Left colon (tissue), 2 donors: Measurements from ENCODE around the gene C1QB. TPM values are rescaled to one million over a fixed set of nuclear protein-coding genes. Genes with fewer than 3 reads are reported as not detected.

Experiments used
- ATAC-seq: fragments of 200-7000 bp; cut with Tn5 transposase; one replicate; pipeline ENCODE4 v1.9.1; 2020; ENCODE audit warnings: mild to moderate bottlenecking, moderate library complexity
- DNase-seq, 2 donors: peaks; one replicate each; pipeline ENCODE4 v3.0.0-alpha.2; 2020
- intact Hi-C, 2 donors: fragments of 100-400 bp; cut with DNase I in 1 of 2; cut with micrococcal nuclease in 1 of 2; formaldehyde crosslinking; loops; one replicate each; pipeline versions ENCODE4 v1.11.2 to v1.14.0; 2022; cut with DNase I, micrococcal nuclease
- long read RNA-seq: library from polyadenylated mRNA; unstranded; transcript quantifications from one replicate; pipeline ENCODE4 v2.0.0, GENCODE V29; 2021
- total RNA-seq, 2 donors: library from RNA; stranded (reverse); fragmentation: NEBNext Ultra II Directional; extraction: Animal tissue kit (Norgen Biotek cat#: 25700); gene quantifications; one replicate each; pipeline ENCODE4 v1.2.1, GENCODE V29; 2021
- donor health status: DM: no; HTN: no; CAD: no.
- donor health status: DM: yes; HTN: yes; CAD: no.

C1QB gene, protein sequence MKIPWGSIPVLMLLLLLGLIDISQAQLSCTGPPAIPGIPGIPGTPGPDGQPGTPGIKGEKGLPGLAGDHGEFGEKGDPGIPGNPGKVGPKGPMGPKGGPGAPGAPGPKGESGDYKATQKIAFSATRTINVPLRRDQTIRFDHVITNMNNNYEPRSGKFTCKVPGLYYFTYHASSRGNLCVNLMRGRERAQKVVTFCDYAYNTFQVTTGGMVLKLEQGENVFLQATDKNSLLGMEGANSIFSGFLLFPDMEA
- total RNA-seq = 100 to 1,000 TPM in 1 of 2 donors, 10 to 100 TPM in 1; 32.5 to 150 TPM
- long read RNA-seq, transcript C1QB-203 (3 exons, 1,254 nt) = major isoform, 8 of 9 reads
- long read RNA-seq, partial matches to known transcripts = 0 of 9 reads
- long read RNA-seq, other reads (novel, unspliced or antisense) = 1 of 9 reads

GRCh38 chr1:22652881-22653316 lies at the start of gene C1QB:
C1QB (plus strand) TSS chr1:22653236; CDS start chr1:22659463, 6,227 bp downstream.
- intact Hi-C loops = no loop called here
- ATAC-seq = peak; percentile 28
- DNase-seq = peak in 1 of 2 donors; percentile 59

GRCh38 chr1:22606161-22606560 lies 46.9 kb upstream of the C1QB start:
- ATAC-seq (no peak), DNase-seq (no peak)
- intact Hi-C loops = no loop called here

GRCh38 chr1:22607154-22607553 lies 45.9 kb upstream of the C1QB start:
- DNase-seq = no peak
- intact Hi-C loops = no loop called here
- no peak for ATAC-seq

DNA sequence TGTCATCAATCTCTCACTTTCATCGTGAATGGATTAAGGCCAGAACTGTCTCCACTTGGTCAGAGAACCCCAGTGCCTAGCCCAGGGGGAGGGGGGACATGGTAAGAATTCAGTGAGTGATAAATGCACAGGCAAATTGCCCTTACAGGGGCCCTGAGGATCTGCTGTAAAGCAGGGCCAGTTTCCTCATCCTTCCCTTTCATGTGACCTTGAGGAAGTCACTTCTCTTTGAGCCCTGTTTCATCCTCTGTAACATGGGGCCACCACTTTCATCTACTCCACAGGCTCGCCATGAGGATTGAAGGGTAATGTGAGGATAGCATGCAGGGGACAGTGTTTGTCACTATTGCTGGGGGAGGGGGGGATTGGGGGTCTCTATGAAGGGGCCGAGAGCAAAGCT lies 44.7 kb upstream of the C1QB start:
- no peak for DNase-seq
- ATAC-seq = no peak
- intact Hi-C loops = no loop called here

DNA sequence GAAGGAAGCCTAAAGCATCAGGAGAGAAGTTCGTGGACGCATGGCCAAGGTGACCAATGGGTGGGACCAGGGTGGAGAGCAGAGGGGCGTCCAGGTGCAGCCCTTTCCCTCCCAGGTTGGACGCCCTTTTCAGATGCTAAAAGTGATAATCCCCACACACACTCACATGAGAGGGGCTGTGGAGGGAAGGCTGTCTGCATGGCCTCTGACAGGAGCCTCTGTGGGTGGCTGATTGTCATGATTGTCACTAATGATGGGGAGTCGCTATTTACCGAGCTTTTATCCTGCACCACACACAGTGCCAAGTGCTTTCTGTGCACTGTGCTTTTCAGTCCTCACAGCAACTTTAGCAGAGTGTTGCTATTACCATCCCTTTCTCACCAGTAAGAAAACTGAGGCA lies 43.7 kb upstream of the C1QB start:
- no peak for ATAC-seq
- intact Hi-C loops = no loop called here
- DNase-seq = no peak

GRCh38 chr1:22611530-22611947 lies 41.5 kb upstream of the C1QB start:
- intact Hi-C loops = no loop called here
- DNase-seq = peak in 1 of 2 donors; percentile 62
- ATAC-seq = no peak

- ATAC-seq = no peak
- intact Hi-C loops = no loop called here
- no peak for DNase-seq
Measured at GRCh38 chr1:22612671-22613571, 40.1 kb upstream of the C1QB start.

GRCh38 chr1:22613572-22613918 lies 39.5 kb upstream of the C1QB start:
- ATAC-seq (no peak), DNase-seq (no peak)
- intact Hi-C loops = no loop called here

- intact Hi-C loops = no loop called here
- ATAC-seq = no peak
- DNase-seq = no peak
Measured at GRCh38 chr1:22613951-22614350, 39.1 kb upstream of the C1QB start.

DNA sequence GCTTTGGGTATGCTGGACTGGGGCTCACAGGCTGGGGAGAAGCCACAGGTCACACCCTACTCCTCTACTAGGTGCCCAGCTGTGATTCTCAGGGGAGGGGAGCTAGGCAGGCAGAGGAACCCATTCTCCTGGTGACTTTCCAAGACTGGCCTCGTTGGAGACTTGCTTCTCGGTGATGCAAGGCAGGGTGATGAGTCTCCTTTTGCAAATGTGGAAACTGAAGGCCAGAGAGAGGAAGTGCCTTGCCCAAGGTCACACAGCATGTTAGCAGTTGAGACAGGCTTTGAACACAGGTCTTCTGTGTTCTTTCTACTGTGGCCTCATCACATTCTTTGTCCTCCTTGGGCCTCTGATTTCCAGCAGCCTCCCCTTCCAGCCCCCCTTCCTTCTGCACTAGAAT lies 37.1 kb upstream of the C1QB start:
- ATAC-seq (no peak), DNase-seq (no peak)
- intact Hi-C loops = no loop called here

GRCh38 chr1:22616571-22616970 lies 36.5 kb upstream of the C1QB start:
- ATAC-seq = no peak
- no peak for DNase-seq
- intact Hi-C loops = no loop called here

- ATAC-seq (no peak), DNase-seq (no peak)
- intact Hi-C loops = no loop called here
Measured at GRCh38 chr1:22618056-22618455, 35.0 kb upstream of the C1QB start.

GRCh38 chr1:22619252-22619651 lies 33.8 kb upstream of the C1QB start:
- DNase-seq (no peak), ATAC-seq (no peak)
- intact Hi-C loops = no loop called here

DNA sequence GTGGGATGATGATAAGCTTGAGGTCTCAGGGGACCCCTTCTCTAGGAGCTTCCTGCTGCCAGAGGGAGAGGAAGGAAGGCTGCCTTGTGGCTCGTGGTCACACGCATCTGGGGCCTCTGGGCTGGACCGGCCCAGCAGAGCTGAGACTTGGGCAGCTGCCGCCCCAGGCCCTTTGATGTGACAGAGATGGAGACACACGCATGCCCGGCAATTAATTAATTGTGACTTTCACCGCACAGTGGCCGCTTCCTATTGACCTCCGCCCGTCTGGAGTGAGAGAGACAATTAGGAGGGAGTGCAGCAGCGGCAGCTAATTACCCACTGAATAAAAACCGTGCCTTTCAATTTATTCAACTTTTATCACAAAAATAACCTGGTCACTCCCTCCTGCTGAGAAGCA lies 33.2 kb upstream of the C1QB start:
- no peak for ATAC-seq
- intact Hi-C loops = no loop called here
- no peak for DNase-seq

DNA sequence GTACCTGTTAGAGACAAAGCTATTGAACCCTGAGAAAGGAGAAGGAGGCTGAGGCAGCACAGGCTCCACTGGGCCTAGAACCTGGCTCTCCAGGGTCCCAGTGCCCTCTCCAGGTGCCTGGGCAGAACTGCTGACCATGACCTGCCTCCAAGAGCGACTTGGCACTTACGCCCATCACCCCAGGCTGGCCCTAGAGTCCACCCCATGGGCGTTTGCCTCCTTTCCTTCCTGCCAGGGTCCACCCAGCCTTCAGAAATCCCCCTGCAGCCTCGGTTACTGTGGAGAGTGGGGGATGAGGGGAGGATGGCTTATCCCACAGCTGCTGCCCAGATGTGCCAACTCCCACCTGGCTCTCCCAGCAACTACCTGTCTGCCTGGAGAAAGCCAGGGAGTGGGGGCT lies 31.3 kb upstream of the C1QB start:
- intact Hi-C loops = no loop called here
- DNase-seq (no peak), ATAC-seq (no peak)

DNA sequence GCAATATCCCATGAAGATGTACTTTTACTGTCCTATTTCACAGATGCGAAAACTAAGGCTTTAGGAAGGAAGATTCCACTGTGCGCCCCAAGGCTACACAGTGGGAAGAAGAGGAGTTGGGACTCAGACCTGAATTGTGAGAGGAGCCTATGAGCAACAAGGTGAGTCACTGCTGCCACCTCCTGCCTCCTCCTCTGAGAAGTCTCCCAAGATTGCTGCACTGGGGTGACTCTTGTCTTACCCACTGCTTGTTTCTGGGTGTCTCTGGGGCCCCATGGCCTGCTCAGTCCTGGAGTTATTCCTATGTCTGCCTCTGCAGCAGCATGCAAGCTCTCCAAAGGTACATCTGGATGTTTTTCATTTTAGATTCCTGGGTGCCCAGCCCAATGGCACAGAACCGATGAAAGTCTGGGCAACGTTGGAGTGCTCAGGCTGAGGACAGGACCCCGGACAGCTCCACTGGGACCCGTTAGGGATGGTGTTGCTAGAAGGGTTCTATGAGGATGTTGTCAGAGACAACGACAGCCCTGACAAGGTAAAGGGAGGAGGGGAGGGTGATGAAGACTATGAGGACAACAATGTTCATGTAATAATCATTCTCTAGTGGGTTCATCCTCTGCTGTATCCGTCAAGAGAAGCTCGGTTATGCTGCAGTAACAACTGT lies 27.6 kb upstream of the C1QB start:
- no peak for DNase-seq
- no peak for ATAC-seq
- intact Hi-C loops = no loop called here

GRCh38 chr1:22626237-22627157 lies 26.5 kb upstream of the C1QB start:
- ATAC-seq (peak; percentile 40), DNase-seq (no peak)
- intact Hi-C loops = no loop called here

- no peak for ATAC-seq
Measured at GRCh38 chr1:22627331-22627730, 25.7 kb upstream of the C1QB start.

More at GRCh38 chr1:22627331-22627730, 25.7 kb upstream of the C1QB start:
- no peak for DNase-seq
- intact Hi-C loops = no loop called here
